ENCODE results near the gene CREB3L1.

CREB3L1 gene, protein sequence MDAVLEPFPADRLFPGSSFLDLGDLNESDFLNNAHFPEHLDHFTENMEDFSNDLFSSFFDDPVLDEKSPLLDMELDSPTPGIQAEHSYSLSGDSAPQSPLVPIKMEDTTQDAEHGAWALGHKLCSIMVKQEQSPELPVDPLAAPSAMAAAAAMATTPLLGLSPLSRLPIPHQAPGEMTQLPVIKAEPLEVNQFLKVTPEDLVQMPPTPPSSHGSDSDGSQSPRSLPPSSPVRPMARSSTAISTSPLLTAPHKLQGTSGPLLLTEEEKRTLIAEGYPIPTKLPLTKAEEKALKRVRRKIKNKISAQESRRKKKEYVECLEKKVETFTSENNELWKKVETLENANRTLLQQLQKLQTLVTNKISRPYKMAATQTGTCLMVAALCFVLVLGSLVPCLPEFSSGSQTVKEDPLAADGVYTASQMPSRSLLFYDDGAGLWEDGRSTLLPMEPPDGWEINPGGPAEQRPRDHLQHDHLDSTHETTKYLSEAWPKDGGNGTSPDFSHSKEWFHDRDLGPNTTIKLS

GRCh38 chr11:46277622-46278386 lies at the start of gene CREB3L1:
TSS of gene CREB3L1 (plus strand) at chr11:46277662. CDS start at chr11:46278112, 450 bp downstream.
- no peak for TF ChIP-seq CTCF (IDR thresholded peaks at IDR 0.05)

- no peak for TF ChIP-seq CTCF (IDR thresholded peaks at IDR 0.05)
These were observed 48.2 kb upstream of the CREB3L1 start for GRCh38 chr11:46229230-46229629.

GRCh38 chr11:46234311-46234710 lies 43.2 kb upstream of the CREB3L1 start:
- no peak for TF ChIP-seq CTCF (IDR thresholded peaks at IDR 0.05)

- no peak for TF ChIP-seq CTCF (IDR thresholded peaks at IDR 0.05)
These were observed 41.4 kb upstream of the CREB3L1 start for GRCh38 chr11:46235777-46236688.

DNA sequence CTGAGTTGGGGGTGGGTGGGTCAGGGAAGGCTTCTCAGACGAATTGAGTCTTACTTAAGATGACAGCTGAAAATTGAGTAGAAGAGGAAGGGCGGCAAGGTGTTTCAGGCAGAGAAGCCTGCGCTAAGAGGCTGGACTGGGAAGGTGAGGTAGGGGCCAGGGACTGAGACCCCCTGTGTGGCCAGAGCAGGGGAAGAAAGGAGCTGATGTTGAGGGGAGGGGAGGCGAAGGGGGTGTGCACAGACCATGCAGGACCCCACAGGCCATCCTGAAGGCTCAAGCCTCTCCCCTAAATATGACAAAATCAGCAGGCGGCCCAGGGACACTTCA lies 40.6 kb upstream of the CREB3L1 start:
- no peak for TF ChIP-seq CTCF (IDR thresholded peaks at IDR 0.05)

GRCh38 chr11:46237248-46238077 lies 40.0 kb upstream of the CREB3L1 start:
- no peak for TF ChIP-seq CTCF (IDR thresholded peaks at IDR 0.05)
